GM12872 (cell line): ENCODE measurements around the gene C9orf43.

Source experiments
- CTCF ChIP-seq: IDR thresholded peaks from 3 replicates; pipeline ENCODE4 v1.5.1; 2011; ENCODE audit warnings: low read depth, mild to moderate bottlenecking, low read length, moderate library complexity; ENCODE audit not compliant: insufficient read depth

Gene C9orf43

GRCh38 chr9:113410207-113410864 lies at the start of gene C9orf43, which contains the start of gene POLE3:
TSS of gene C9orf43 (plus strand) at chr9:113410747. CDS start at chr9:113413494, 2,747 bp downstream.
TSS of gene POLE3 (minus strand) at chr9:113410675. CDS start at chr9:113410293, 382 bp downstream.
- no peak for TF ChIP-seq CTCF

GRCh38 chr9:113361304-113362018 lies 49.1 kb upstream of the C9orf43 start:
- no peak for TF ChIP-seq CTCF

GRCh38 chr9:113363336-113363735 lies 47.2 kb upstream of the C9orf43 start:
- TF ChIP-seq CTCF = no peak

- no peak for TF ChIP-seq CTCF
These were observed 45.6 kb upstream of the C9orf43 start for GRCh38 chr9:113364951-113365350.

GRCh38 chr9:113368348-113368981 lies 42.1 kb upstream of the C9orf43 start:
- TF ChIP-seq CTCF = no peak

- no peak for TF ChIP-seq CTCF
These were observed 41.3 kb upstream of the C9orf43 start for GRCh38 chr9:113368982-113369854.

GRCh38 chr9:113369855-113370140 lies 40.7 kb upstream of the C9orf43 start:
- TF ChIP-seq CTCF = no peak
